ENCODE data around the gene SPAG7.

SPAG7 gene

GRCh38 chr17:4965311-4965986 is 2.2 kb downstream of the SPAG7 start:
- Histone ChIP-seq H3K9me3 (ENCODE audit: control insufficient read depth in 1 of 2, low read length in 2 of 2) (no peaks in the 10 kb centered on the region), H3K27me3 (ENCODE audit: control insufficient read depth in 1 of 2, insufficient read depth in 2 of 2, low read length in 2 of 2) (no peaks in the 10 kb centered on the region), H3K36me3 (ENCODE audit: control insufficient read depth in 1 of 2, insufficient read depth in 2 of 2, low read length in 2 of 2) (peaks cover 0 to 18% of the 10 kb centered on the region in 2 donors), H3K4me3 (ENCODE audit: low read depth in 1 of 2, low read length in 2 of 2) (no peak overlapping the region), H3K9ac (ENCODE audit: low read depth in 1 of 2, low read length in 2 of 2) (no peak overlapping the region), H3K27ac (ENCODE audit: low read depth, low read length) (no peak overlapping the region), H3K4me1 (ENCODE audit: control insufficient read depth in 1 of 2, insufficient read depth in 2 of 2, low read length in 2 of 2) (peaks cover 12 to 25% of the 10 kb centered on the region in 2 donors)

GRCh38 chr17:4960279-4960922 is 7.2 kb downstream of the SPAG7 start:
- Histone ChIP-seq H3K4me3 (ENCODE audit: low read depth in 1 of 2, low read length in 2 of 2) (no peak overlapping the region), H3K36me3 (ENCODE audit: control insufficient read depth in 1 of 2, insufficient read depth in 2 of 2, low read length in 2 of 2) (peaks cover 0 to 20% of the 10 kb centered on the region in 2 donors), H3K9me3 (ENCODE audit: control insufficient read depth in 1 of 2, low read length in 2 of 2) (no peaks in the 10 kb centered on the region), H3K27ac (ENCODE audit: low read depth, low read length) (no peak overlapping the region), H3K4me1 (ENCODE audit: control insufficient read depth in 1 of 2, insufficient read depth in 2 of 2, low read length in 2 of 2) (peaks cover 13 to 17% of the 10 kb centered on the region in 2 donors), H3K27me3 (ENCODE audit: control insufficient read depth in 1 of 2, insufficient read depth in 2 of 2, low read length in 2 of 2) (no peaks in the 10 kb centered on the region), H3K9ac (ENCODE audit: low read depth in 1 of 2, low read length in 2 of 2) (no peak overlapping the region)

- H3K4me1 ChIP-seq (ENCODE audit: control insufficient read depth in 1 of 2, insufficient read depth in 2 of 2, low read length in 2 of 2): peaks cover 13 to 17% of the 10 kb centered on the region in 2 donors
- H3K36me3 ChIP-seq (ENCODE audit: control insufficient read depth in 1 of 2, insufficient read depth in 2 of 2, low read length in 2 of 2): peaks cover 0 to 20% of the 10 kb centered on the region in 2 donors
- H3K9ac ChIP-seq (ENCODE audit: low read depth in 1 of 2, low read length in 2 of 2): no peak overlapping the region
- no peak overlapping the region for H3K4me3 ChIP-seq (ENCODE audit: low read depth in 1 of 2, low read length in 2 of 2)
- H3K9me3 ChIP-seq (ENCODE audit: control insufficient read depth in 1 of 2, low read length in 2 of 2): no peaks in the 10 kb centered on the region
- H3K27me3 ChIP-seq (ENCODE audit: control insufficient read depth in 1 of 2, insufficient read depth in 2 of 2, low read length in 2 of 2): no peaks in the 10 kb centered on the region
- peak overlapping the region; percentile 20 for H3K27ac ChIP-seq (ENCODE audit: low read depth, low read length)
These were observed 8.2 kb downstream of the SPAG7 start for GRCh38 chr17:4959261-4959965.

- Histone ChIP-seq H3K9me3 (ENCODE audit: control insufficient read depth in 1 of 2, low read length in 2 of 2) (no peaks in the 10 kb centered on the region), H3K9ac (ENCODE audit: low read depth in 1 of 2, low read length in 2 of 2) (no peak overlapping the region), H3K27me3 (ENCODE audit: control insufficient read depth in 1 of 2, insufficient read depth in 2 of 2, low read length in 2 of 2) (no peaks in the 10 kb centered on the region), H3K4me1 (ENCODE audit: control insufficient read depth in 1 of 2, insufficient read depth in 2 of 2, low read length in 2 of 2) (peaks cover 13 to 17% of the 10 kb centered on the region in 2 donors), H3K4me3 (ENCODE audit: low read depth in 1 of 2, low read length in 2 of 2) (no peak overlapping the region), H3K36me3 (ENCODE audit: control insufficient read depth in 1 of 2, insufficient read depth in 2 of 2, low read length in 2 of 2) (peaks cover 0 to 20% of the 10 kb centered on the region in 2 donors), H3K27ac (ENCODE audit: low read depth, low read length) (no peak overlapping the region)
These were observed 9.5 kb downstream of the SPAG7 start for GRCh38 chr17:4958102-4958501.

- peaks cover 0 to 20% of the 10 kb centered on the region in 2 donors for H3K36me3 ChIP-seq (ENCODE audit: control insufficient read depth in 1 of 2, insufficient read depth in 2 of 2, low read length in 2 of 2)
- no peak overlapping the region for H3K4me3 ChIP-seq (ENCODE audit: low read depth in 1 of 2, low read length in 2 of 2)
- no peaks in the 10 kb centered on the region for H3K27me3 ChIP-seq (ENCODE audit: control insufficient read depth in 1 of 2, insufficient read depth in 2 of 2, low read length in 2 of 2)
- no peak overlapping the region for H3K9ac ChIP-seq (ENCODE audit: low read depth in 1 of 2, low read length in 2 of 2)
- peaks cover 15 to 17% of the 10 kb centered on the region in 2 donors for H3K4me1 ChIP-seq (ENCODE audit: control insufficient read depth in 1 of 2, insufficient read depth in 2 of 2, low read length in 2 of 2)
- H3K9me3 ChIP-seq (ENCODE audit: control insufficient read depth in 1 of 2, low read length in 2 of 2): no peaks in the 10 kb centered on the region
- no peak overlapping the region for H3K27ac ChIP-seq (ENCODE audit: low read depth, low read length)
These were observed 11.0 kb downstream of the SPAG7 start for GRCh38 chr17:4956493-4957061.

- Histone ChIP-seq H3K9me3 (ENCODE audit: control insufficient read depth in 1 of 2, low read length in 2 of 2) (no peaks in the 10 kb centered on the region), H3K36me3 (ENCODE audit: control insufficient read depth in 1 of 2, insufficient read depth in 2 of 2, low read length in 2 of 2) (peaks cover 0 to 11% of the 10 kb centered on the region in 2 donors), H3K27ac (ENCODE audit: low read depth, low read length) (no peak overlapping the region), H3K27me3 (ENCODE audit: control insufficient read depth in 1 of 2, insufficient read depth in 2 of 2, low read length in 2 of 2) (no peaks in the 10 kb centered on the region), H3K4me3 (ENCODE audit: low read depth in 1 of 2, low read length in 2 of 2) (no peak overlapping the region), H3K9ac (ENCODE audit: low read depth in 1 of 2, low read length in 2 of 2) (no peak overlapping the region), H3K4me1 (ENCODE audit: control insufficient read depth in 1 of 2, insufficient read depth in 2 of 2, low read length in 2 of 2) (peaks cover 25 to 28% of the 10 kb centered on the region in 2 donors)
These were observed 12.5 kb downstream of the SPAG7 start for GRCh38 chr17:4955091-4955490.

- no peak overlapping the region for H3K4me3 ChIP-seq (ENCODE audit: low read depth in 1 of 2, low read length in 2 of 2)
- no peak overlapping the region for H3K27ac ChIP-seq (ENCODE audit: low read depth, low read length)
- H3K9ac ChIP-seq (ENCODE audit: low read depth in 1 of 2, low read length in 2 of 2): no peak overlapping the region
- peaks cover 13 to 17% of the 10 kb centered on the region in 2 donors for H3K4me1 ChIP-seq (ENCODE audit: control insufficient read depth in 1 of 2, insufficient read depth in 2 of 2, low read length in 2 of 2)
- H3K9me3 ChIP-seq (ENCODE audit: control insufficient read depth in 1 of 2, low read length in 2 of 2): no peaks in the 10 kb centered on the region
- no peaks in the 10 kb centered on the region for H3K36me3 ChIP-seq (ENCODE audit: control insufficient read depth in 1 of 2, insufficient read depth in 2 of 2, low read length in 2 of 2)
- no peaks in the 10 kb centered on the region for H3K27me3 ChIP-seq (ENCODE audit: control insufficient read depth in 1 of 2, insufficient read depth in 2 of 2, low read length in 2 of 2)
These were observed 14.1 kb downstream of the SPAG7 start for GRCh38 chr17:4953451-4953961.

GRCh38 chr17:4951486-4951885 is 16.1 kb downstream of the SPAG7 start:
- peak overlapping the region in 1 of 2 donors; percentile 57 for H3K4me3 ChIP-seq (ENCODE audit: low read depth in 1 of 2, low read length in 2 of 2)

GRCh38 chr17:4950746-4951204 is 16.8 kb downstream of the SPAG7 start, which contains the start of gene ENO3:
TSS of gene ENO3 (plus strand) at chr17:4951119. CDS start at chr17:4951830, 711 bp downstream.
- H3K9me3 ChIP-seq (ENCODE audit: control insufficient read depth in 1 of 2, low read length in 2 of 2): no peaks in the 10 kb centered on the region
- no peaks in the 10 kb centered on the region for H3K27me3 ChIP-seq (ENCODE audit: control insufficient read depth in 1 of 2, insufficient read depth in 2 of 2, low read length in 2 of 2)
- peaks cover 0 to 8% of the 10 kb centered on the region in 2 donors for H3K36me3 ChIP-seq (ENCODE audit: control insufficient read depth in 1 of 2, insufficient read depth in 2 of 2, low read length in 2 of 2)
- H3K9ac ChIP-seq (ENCODE audit: low read depth in 1 of 2, low read length in 2 of 2): peak within 1 kb of the TSS; percentile 84 to 91
- peaks cover 20 to 31% of the 10 kb centered on the region in 2 donors for H3K4me1 ChIP-seq (ENCODE audit: control insufficient read depth in 1 of 2, insufficient read depth in 2 of 2, low read length in 2 of 2)
- H3K27ac ChIP-seq (ENCODE audit: low read depth, low read length): peak within 1 kb of the TSS; percentile 99
- peak within 1 kb of the TSS; percentile 57 to 80 for H3K4me3 ChIP-seq (ENCODE audit: low read depth in 1 of 2, low read length in 2 of 2)

More at GRCh38 chr17:4951486-4951885, 16.1 kb downstream of the SPAG7 start:
- Histone ChIP-seq H3K9me3 (ENCODE audit: control insufficient read depth in 1 of 2, low read length in 2 of 2) (no peaks in the 10 kb centered on the region), H3K4me1 (ENCODE audit: control insufficient read depth in 1 of 2, insufficient read depth in 2 of 2, low read length in 2 of 2) (peaks cover 15 to 24% of the 10 kb centered on the region in 2 donors), H3K27me3 (ENCODE audit: control insufficient read depth in 1 of 2, insufficient read depth in 2 of 2, low read length in 2 of 2) (no peaks in the 10 kb centered on the region), H3K27ac (ENCODE audit: low read depth, low read length) (no peak overlapping the region), H3K9ac (ENCODE audit: low read depth in 1 of 2, low read length in 2 of 2) (peak overlapping the region; percentile 3 to 91), H3K36me3 (ENCODE audit: control insufficient read depth in 1 of 2, insufficient read depth in 2 of 2, low read length in 2 of 2) (peaks cover 0 to 1% of the 10 kb centered on the region in 2 donors)

Data from duodenal mucosa (tissue), 2 donors.